DOHH2 (cell line): Measurements from ENCODE around the gene DUSP10.

Experiments used
- CTCF ChIP-seq: fragments of 200-600 bp; sonication (generic); IDR thresholded peaks from one replicate; pipeline ENCODE4 v1.5.1; 2014; ENCODE audit warnings: antibody characterized with exemption, mild to moderate bottlenecking, low read depth, low read length; ENCODE audit not compliant: poor library complexity, severe bottlenecking
- EZH2phosphoT487 ChIP-seq: fragments of 200-600 bp; sonication (generic); IDR thresholded peaks from 2 replicates; pipeline ENCODE4 v1.6.1; 2017; ENCODE audit warnings: borderline replicate concordance, mild to moderate bottlenecking, antibody characterized with exemption, low read length, moderate library complexity, mixed read lengths

DNA sequence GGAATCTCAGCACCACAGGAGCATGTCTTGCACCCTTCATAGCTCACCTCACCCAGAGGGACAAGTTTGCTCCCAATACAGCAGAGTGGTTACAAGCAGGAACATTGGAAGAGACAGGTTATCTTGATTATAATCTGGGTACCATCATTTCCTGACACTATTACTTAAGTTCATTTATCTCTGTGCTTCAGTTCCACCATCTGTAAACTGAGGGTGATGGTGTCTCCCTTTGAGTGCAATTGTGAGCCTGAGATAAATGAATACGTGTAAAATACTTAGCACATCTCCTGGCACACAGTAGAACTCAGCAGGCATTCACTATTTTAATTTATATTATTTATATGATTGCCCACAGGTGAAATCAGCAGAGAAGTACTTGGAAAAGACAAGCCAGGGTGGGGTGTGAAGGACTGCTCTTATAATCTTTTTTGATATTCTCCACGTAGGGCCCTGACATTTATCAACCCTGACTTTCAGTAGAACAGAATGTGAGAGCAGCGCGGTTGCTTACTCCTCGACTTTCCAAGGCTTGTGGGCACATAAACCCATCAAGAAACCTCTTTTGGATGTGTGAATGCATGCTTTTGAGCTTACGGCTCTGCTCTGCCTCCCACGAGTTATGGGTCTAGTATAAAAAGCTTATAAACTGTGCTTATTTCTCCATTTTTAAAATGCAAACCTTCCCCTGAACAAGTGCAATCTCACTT lies 34.9 kb downstream of the DUSP10 start:
- TF ChIP-seq CTCF (no peak), EZH2phosphoT487 (no peak)
